HepG2 (cell line): ENCODE measurements around the gene RRAS2. TPM values are rescaled to one million over a fixed set of nuclear protein-coding genes. Genes with fewer than 3 reads are reported as not detected.

Experiments
- ISX ChIP-seq: sonication (generic); formaldehyde crosslinking; conservative IDR thresholded peaks from 2 replicates; pipeline ENCODE4 v1.5.0; 2020; ENCODE audit warnings: missing genetic modification reagents
- MEIS2 ChIP-seq: sonication (generic); formaldehyde crosslinking; IDR thresholded peaks from 2 replicates; pipeline ENCODE4 v1.9.0; 2021; ENCODE audit warnings: mild to moderate bottlenecking, missing genetic modification reagents
- ZBTB1 ChIP-seq: sonication (generic); formaldehyde crosslinking; IDR thresholded peaks from 2 replicates; pipeline ENCODE4 v1.4.0; 2020; ENCODE audit warnings: missing genetic modification reagents, borderline replicate concordance
- ZNF350 ChIP-seq: sonication (generic); formaldehyde crosslinking; IDR thresholded peaks from 2 replicates; pipeline ENCODE4 v1.4.0; 2020; ENCODE audit warnings: mild to moderate bottlenecking, low read depth, missing genetic modification reagents, borderline replicate concordance
- ZNF496 ChIP-seq: sonication (generic); formaldehyde crosslinking; IDR thresholded peaks from 2 replicates; pipeline ENCODE4 v1.8.1; 2023; ENCODE audit warnings: mild to moderate bottlenecking, moderate library complexity, missing genetic modification reagents; ENCODE audit not compliant: insufficient replicate concordance
- polyA plus RNA-seq, 8 experiments: library from polyadenylated mRNA; depleted of rRNA in 3 of 8; stranded (reverse) in 7 of 8; unstranded in 1 of 8; fragments of >200 nt; fragmentation: Illumina TruSeq in 4 of 8; extraction: Trizol in 4 of 8; gene quantifications; 2 replicates each; pipeline versions ENCODE4 v1.2.1 to v1.2.3, GENCODE V29; 2011 to 2016; ENCODE audit warnings: low read depth in 4 of 8, missing spikeins in 1 of 8, mixed read lengths in 1 of 8; ENCODE audit not compliant: insufficient read depth in 1 of 8
- total RNA-seq, 5 experiments: library from RNA; depleted of rRNA; stranded (reverse); fragments of >200 nt; fragmentation: Illumina TruSeq; extraction: Trizol; gene quantifications; 2 replicates each; pipeline ENCODE4 v1.2.3, GENCODE V29; 2016; ENCODE audit warnings: low read depth in 1 of 5
- TF ChIP-seq, protein P1 (sequence below): sonication (generic); formaldehyde crosslinking; IDR thresholded peaks from 2 replicates; pipeline ENCODE4 v1.5.1; 2020; ENCODE audit warnings: mild to moderate bottlenecking, missing genetic modification reagents, moderate library complexity
- TF ChIP-seq, protein P2 (sequence below): sonication (generic); formaldehyde crosslinking; IDR thresholded peaks from 2 replicates; pipeline ENCODE4 v1.5.1; 2020; ENCODE audit warnings: missing genetic modification reagents, mild to moderate bottlenecking, borderline replicate concordance
- TF ChIP-seq, protein P3 (sequence below): sonication (generic); formaldehyde crosslinking; conservative IDR thresholded peaks from 2 replicates; pipeline ENCODE4 v1.4.0; 2020; ENCODE audit warnings: missing genetic modification reagents

RRAS2 gene
- total and polyA plus RNA-seq, 2 of the 13 experiments (the other 11 are each of a cell fraction or from before 2014, with no cell fraction given) = 19.0 to 44.1 TPM

DNA sequence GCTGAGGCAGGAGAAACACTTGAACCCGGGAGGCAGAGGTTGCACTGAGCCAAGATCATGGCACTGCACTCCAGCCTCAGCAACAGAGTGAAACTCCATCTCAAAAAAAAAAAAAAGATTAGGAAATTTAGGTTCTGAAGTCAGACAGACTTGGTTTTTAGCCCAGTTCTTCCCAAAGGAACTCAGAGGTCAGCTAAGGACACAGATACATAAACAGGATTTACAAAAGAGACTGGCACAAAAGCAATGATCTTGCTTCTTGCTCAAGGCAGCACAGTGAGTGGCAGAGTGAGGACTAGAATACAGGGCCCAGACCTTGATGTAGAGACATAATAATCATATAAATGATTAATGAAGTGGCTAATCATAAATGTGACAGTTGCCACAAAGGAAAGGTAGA lies 25.4 kb upstream of the RRAS2 start (continued):
- TF ChIP-seq, protein P1, sequence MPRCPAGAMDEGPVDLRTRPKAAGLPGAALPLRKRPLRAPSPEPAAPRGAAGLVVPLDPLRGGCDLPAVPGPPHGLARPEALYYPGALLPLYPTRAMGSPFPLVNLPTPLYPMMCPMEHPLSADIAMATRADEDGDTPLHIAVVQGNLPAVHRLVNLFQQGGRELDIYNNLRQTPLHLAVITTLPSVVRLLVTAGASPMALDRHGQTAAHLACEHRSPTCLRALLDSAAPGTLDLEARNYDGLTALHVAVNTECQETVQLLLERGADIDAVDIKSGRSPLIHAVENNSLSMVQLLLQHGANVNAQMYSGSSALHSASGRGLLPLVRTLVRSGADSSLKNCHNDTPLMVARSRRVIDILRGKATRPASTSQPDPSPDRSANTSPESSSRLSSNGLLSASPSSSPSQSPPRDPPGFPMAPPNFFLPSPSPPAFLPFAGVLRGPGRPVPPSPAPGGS (CRISPR knock-in tag) = no peak
- TF ChIP-seq MEIS2 (CRISPR knock-in tag) = no peak
- TF ChIP-seq ISX (CRISPR knock-in tag) = no peak
- no peak for TF ChIP-seq ZBTB1 (CRISPR knock-in tag)
- no peak for TF ChIP-seq ZNF350 (CRISPR knock-in tag)
- no peak for TF ChIP-seq ZNF496
- TF ChIP-seq, protein P2, sequence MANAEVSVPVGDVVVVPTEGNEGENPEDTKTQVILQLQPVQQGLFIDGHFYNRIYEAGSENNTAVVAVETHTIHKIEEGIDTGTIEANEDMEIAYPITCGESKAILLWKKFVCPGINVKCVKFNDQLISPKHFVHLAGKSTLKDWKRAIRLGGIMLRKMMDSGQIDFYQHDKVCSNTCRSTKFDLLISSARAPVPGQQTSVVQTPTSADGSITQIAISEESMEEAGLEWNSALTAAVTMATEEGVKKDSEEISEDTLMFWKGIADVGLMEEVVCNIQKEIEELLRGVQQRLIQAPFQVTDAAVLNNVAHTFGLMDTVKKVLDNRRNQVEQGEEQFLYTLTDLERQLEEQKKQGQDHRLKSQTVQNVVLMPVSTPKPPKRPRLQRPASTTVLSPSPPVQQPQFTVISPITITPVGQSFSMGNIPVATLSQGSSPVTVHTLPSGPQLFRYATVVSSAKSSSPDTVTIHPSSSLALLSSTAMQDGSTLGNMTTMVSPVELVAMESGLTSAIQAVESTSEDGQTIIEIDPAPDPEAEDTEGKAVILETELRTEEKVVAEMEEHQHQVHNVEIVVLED (CRISPR knock-in tag) = no peak
- TF ChIP-seq, protein P3, sequence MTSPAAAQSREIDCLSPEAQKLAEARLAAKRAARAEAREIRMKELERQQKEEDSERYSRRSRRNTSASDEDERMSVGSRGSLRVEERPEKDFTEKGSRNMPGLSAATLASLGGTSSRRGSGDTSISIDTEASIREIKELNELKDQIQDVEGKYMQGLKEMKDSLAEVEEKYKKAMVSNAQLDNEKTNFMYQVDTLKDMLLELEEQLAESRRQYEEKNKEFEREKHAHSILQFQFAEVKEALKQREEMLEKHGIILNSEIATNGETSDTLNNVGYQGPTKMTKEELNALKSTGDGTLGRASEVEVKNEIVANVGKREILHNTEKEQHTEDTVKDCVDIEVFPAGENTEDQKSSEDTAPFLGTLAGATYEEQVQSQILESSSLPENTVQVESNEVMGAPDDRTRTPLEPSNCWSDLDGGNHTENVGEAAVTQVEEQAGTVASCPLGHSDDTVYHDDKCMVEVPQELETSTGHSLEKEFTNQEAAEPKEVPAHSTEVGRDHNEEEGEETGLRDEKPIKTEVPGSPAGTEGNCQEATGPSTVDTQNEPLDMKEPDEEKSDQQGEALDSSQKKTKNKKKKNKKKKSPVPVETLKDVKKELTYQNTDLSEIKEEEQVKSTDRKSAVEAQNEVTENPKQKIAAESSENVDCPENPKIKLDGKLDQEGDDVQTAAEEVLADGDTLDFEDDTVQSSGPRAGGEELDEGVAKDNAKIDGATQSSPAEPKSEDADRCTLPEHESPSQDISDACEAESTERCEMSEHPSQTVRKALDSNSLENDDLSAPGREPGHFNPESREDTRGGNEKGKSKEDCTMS = no peak
- TF ChIP-seq, all 625 proteins: peak for 0
